IPS-18c (cell line): ENCODE measurements around the gene CIB4.
A peak's percentile ranks its signal among the peaks of the same experiment; 100 is the strongest.

Source experiments
- H3K4me3 ChIP-seq: 2 replicates; pipeline ENCODE4 v1.7.0; 2013; ENCODE audit warnings: low read depth, mild to moderate bottlenecking, low read length, moderate library complexity; ENCODE audit not compliant: insufficient read depth
- H3K9me3 ChIP-seq: one replicate; pipeline ENCODE4 v1.6.1; 2013; ENCODE audit warnings: mild to moderate bottlenecking, low read length, moderate library complexity; ENCODE audit not compliant: control insufficient read depth, insufficient read depth

Gene CIB4

GRCh38 chr2:26584656-26585055 is 56.5 kb downstream of the CIB4 start:
- no peaks in the 10 kb centered on the region for H3K9me3 ChIP-seq
- H3K4me3 ChIP-seq, result no peak overlapping the region

DNA sequence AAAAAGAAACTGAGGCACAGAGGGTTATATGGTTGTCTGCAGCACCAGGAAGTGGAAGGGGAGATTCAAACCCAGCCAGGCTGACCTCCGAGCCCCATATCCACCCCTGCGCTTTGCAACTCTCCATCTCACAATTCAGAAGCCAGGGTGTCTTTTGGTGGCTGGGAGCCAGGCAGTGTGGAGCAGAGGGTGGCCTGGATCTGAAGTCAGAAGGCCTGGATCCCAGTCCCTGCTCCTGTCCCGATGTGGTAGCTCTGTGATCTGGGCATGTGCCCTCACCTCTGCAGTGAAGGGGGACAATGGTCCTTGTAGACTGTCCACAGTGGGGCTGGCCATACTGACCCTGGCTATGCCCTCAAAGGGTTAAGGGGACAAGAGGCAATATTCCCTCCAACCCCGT is 57.0 kb downstream of the CIB4 start:
- Histone ChIP-seq H3K4me3 (no peak overlapping the region), H3K9me3 (no peaks in the 10 kb centered on the region)

- Histone ChIP-seq H3K4me3 (no peak overlapping the region), H3K9me3 (no peaks in the 10 kb centered on the region)
These were observed 57.7 kb downstream of the CIB4 start for GRCh38 chr2:26583381-26583911.

GRCh38 chr2:26582890-26583289 is 58.3 kb downstream of the CIB4 start:
- Histone ChIP-seq H3K9me3 (no peaks in the 10 kb centered on the region), H3K4me3 (no peak overlapping the region)

GRCh38 chr2:26581991-26582842 is 58.9 kb downstream of the CIB4 start:
- Histone ChIP-seq H3K9me3 (no peaks in the 10 kb centered on the region), H3K4me3 (no peak overlapping the region)

DNA sequence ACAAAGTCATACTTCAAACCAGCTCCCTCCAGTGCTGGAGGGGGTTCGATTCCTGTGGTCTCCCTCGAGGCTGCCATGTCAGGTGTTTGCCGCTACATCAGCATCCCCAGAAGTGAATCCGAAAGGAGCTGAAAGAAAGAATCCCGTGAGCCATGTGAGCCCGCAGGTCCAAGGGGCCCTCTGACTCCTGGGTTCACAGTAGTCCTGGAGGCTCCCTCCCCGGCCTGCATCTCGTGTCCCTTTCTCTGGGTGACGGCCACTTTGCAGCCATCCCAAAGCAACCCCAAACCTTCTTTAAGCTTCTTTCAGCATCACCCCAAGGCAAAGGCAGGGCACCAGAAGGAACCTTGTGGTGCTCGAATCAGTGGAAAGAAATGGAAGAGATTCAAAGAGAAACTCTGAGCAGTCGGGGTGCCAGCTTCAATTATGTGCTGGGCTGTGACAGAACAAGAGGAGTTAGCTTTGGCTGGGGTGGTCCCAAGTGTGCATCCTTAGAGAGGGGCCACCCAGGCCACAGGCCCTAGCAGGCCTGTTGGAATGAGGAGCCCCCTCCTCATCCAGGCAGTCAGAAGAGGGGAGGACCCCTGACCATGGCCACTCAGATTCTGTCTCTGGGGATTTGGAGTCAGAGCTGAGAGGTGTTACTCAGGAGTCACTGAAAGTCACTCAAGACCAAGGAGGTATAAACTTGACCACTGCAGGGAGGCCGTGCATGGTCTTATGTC is 59.7 kb downstream of the CIB4 start:
- Histone ChIP-seq H3K9me3 (no peaks in the 10 kb centered on the region), H3K4me3 (no peak overlapping the region)

DNA sequence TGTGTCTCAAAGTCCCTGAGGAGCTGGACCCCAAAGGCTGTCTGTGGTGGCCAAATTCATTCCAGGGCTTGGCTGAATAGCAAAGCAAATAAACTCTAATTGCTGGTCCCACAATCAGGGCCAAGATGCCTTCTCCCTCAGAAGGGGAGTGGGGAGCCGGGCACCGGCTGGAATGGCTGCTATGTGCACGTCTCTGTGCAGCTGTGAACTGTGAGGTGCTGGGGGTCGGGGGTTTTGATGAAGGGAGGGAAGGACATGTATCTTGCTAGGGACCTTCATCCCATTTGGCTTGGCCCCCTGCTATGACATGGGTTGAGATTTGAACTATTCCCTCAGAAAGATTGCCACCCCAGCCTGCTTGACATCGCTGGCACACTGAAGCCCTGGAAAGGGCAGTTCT is 60.4 kb downstream of the CIB4 start:
- H3K4me3 ChIP-seq, result no peak overlapping the region

GRCh38 chr2:26580151-26580550 is 61.0 kb downstream of the CIB4 start:
- Histone ChIP-seq H3K4me3 (no peak overlapping the region), H3K9me3 (no peaks in the 10 kb centered on the region)

More for the DNA sequence above, 60.4 kb downstream of the CIB4 start:
- H3K9me3 ChIP-seq, result no peaks in the 10 kb centered on the region

- Histone ChIP-seq H3K4me3 (no peak overlapping the region), H3K9me3 (no peaks in the 10 kb centered on the region)
These were observed 61.5 kb downstream of the CIB4 start for GRCh38 chr2:26579723-26580040.

GRCh38 chr2:26579025-26579722 is 62.0 kb downstream of the CIB4 start:
- Histone ChIP-seq H3K4me3 (no peak overlapping the region), H3K9me3 (no peaks in the 10 kb centered on the region)

GRCh38 chr2:26578581-26578980 is 62.6 kb downstream of the CIB4 start:
- Histone ChIP-seq H3K9me3 (no peaks in the 10 kb centered on the region), H3K4me3 (no peak overlapping the region)

DNA sequence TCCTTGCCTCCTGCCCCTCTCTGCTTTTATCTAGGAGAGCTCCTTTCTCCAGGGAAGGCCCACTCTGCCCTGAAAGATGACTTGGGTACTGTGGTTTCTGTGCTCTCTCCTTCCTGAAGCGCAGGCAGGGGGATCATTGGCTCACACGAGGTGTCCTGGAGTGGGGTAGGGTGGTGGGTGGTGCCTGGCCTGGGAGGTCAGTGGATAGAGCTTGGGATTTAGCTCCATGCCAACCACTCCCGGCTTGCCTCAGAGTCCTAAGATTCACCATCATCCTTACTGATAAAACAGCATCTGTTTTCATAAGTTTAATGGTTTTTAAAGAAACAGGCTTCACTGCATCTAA is 63.1 kb downstream of the CIB4 start:
- Histone ChIP-seq H3K4me3 (no peak overlapping the region), H3K9me3 (no peaks in the 10 kb centered on the region)

- Histone ChIP-seq H3K9me3 (no peaks in the 10 kb centered on the region), H3K4me3 (no peak overlapping the region)
These were observed 63.6 kb downstream of the CIB4 start for GRCh38 chr2:26577442-26578112.

- Histone ChIP-seq H3K9me3 (no peaks in the 10 kb centered on the region), H3K4me3 (peak overlapping the region; percentile 1; the same call in 1 of the 2 replicates)
These were observed 64.4 kb downstream of the CIB4 start for GRCh38 chr2:26576565-26577441.

- no peak overlapping the region for H3K4me3 ChIP-seq
These were observed 65.2 kb downstream of the CIB4 start for GRCh38 chr2:26575836-26576564.

More at GRCh38 chr2:26575836-26576564, 65.2 kb downstream of the CIB4 start:
- no peaks in the 10 kb centered on the region for H3K9me3 ChIP-seq
